ENCODE results near the gene ANXA6.
"Not testable (repeated sequence)": the region's sequence is repeated elsewhere in the genome, so short reads cannot be mapped to it uniquely, and the experiment has no call there.

The ANXA6 gene

GRCh38 chr5:151157426-151158286, at the start of gene ANXA6:
ANXA6 (minus strand) TSS chr5:151157779; CDS start chr5:151147901, 9,878 bp downstream.
- DNase-seq: peak; percentile 92

GRCh38 chr5:151205411-151205810, 47.8 kb upstream of the ANXA6 start:
- peak; percentile 51 for DNase-seq

GRCh38 chr5:151204051-151204450, 46.5 kb upstream of the ANXA6 start:
- peak; percentile 18 for DNase-seq

GRCh38 chr5:151202381-151203139, 45.0 kb upstream of the ANXA6 start:
- no peak for DNase-seq

GRCh38 chr5:151200913-151201595, 43.5 kb upstream of the ANXA6 start:
- peak; percentile 42 for DNase-seq

GRCh38 chr5:151199581-151200185, 42.1 kb upstream of the ANXA6 start:
- DNase-seq: peak; percentile 44

- DNase-seq: peak; percentile 41
Observed at GRCh38 chr5:151198861-151199260, 41.3 kb upstream of the ANXA6 start.

- DNase-seq: not testable (repeated sequence)
Observed at GRCh38 chr5:151197291-151197600, 39.7 kb upstream of the ANXA6 start.

GRCh38 chr5:151196556-151197290, 39.1 kb upstream of the ANXA6 start:
- peak; percentile 26 for DNase-seq

GRCh38 chr5:151195622-151196021, 38.0 kb upstream of the ANXA6 start:
- DNase-seq: no peak

- no peak for DNase-seq
Observed at GRCh38 chr5:151192626-151193025, 35.0 kb upstream of the ANXA6 start.

- DNase-seq: peak; percentile 48
Observed at GRCh38 chr5:151191661-151192060, 34.1 kb upstream of the ANXA6 start.

GRCh38 chr5:151189151-151189550, 31.6 kb upstream of the ANXA6 start:
- no peak for DNase-seq

GRCh38 chr5:151186538-151186937, 29.0 kb upstream of the ANXA6 start:
- DNase-seq: peak; percentile 17

- no peak for DNase-seq
Observed at GRCh38 chr5:151186052-151186451, 28.5 kb upstream of the ANXA6 start.

GRCh38 chr5:151184316-151185042, 26.9 kb upstream of the ANXA6 start:
- DNase-seq: no peak

- peak; percentile 49 for DNase-seq
Observed at GRCh38 chr5:151183456-151184245, 26.1 kb upstream of the ANXA6 start.

- peak; percentile 51 for DNase-seq
Observed at GRCh38 chr5:151182976-151183375, 25.4 kb upstream of the ANXA6 start.

GRCh38 chr5:151182524-151182900, 24.9 kb upstream of the ANXA6 start:
- peak; percentile 31 for DNase-seq

- DNase-seq: peak; percentile 45
Observed at GRCh38 chr5:151181818-151182523, 24.4 kb upstream of the ANXA6 start.

Measured in islet precursor cell (in vitro differentiated cells).